Activated CD8-positive, alpha-beta memory T cell treated with anti-CD3 and anti-CD28 coated beads, Interleukin-2, amount 50 U/mL, for 1 hour (primary cell): ENCODE data around the gene WNT7A.
"Not testable (repeated sequence)": the region's sequence is repeated elsewhere in the genome, so short reads cannot be mapped to it uniquely, and the experiment has no call there.

Source experiments
- DNase-seq: peaks from one replicate; pipeline ENCODE4 v3.0.0-alpha.2; 2020; ENCODE audit errors: extremely low read depth

The WNT7A gene

DNA sequence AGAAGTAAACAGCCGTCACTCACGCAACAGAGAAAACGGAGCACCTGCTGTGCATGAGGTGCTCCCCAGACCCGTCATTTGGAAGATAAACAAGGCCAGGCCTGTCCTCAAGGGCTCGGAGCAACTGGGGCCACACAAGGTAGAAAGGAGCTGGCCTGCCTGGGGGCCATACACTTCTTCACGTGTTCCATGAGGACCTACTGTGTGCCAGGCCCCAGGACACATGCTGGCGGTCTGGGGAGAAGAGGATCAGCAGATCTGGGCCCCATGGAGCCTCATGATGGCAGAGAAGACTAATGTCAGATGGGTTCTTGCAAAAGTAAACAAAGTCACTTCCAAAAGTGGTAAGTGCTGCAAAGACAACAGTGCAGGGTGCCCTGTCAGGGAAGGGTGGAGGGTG, 14.3 kb downstream of the WNT7A start:
- no peak for DNase-seq

DNA sequence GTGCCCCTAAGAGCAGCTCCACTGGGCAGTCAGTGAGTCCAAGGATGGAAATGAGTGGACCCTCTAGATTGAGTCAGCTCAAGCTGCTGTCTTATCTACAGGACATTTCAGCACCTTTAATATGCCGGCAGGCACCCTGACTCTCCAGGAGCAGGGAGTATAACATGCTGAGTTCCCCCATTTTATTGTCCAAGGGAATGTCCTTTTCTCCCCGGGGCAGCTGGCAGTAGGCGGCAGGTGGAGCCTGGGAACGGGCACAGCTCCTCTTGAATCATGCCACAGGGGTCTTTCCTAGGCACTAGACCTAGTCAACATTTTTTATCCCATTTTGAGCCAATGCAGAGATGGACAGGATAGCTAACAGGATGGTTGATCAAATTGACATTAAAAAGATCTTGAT, 14.8 kb downstream of the WNT7A start:
- no peak for DNase-seq

GRCh38 chr3:13863965-13864595, 15.8 kb downstream of the WNT7A start:
- DNase-seq = no peak

GRCh38 chr3:13863382-13863952, 16.4 kb downstream of the WNT7A start:
- no peak for DNase-seq

DNA sequence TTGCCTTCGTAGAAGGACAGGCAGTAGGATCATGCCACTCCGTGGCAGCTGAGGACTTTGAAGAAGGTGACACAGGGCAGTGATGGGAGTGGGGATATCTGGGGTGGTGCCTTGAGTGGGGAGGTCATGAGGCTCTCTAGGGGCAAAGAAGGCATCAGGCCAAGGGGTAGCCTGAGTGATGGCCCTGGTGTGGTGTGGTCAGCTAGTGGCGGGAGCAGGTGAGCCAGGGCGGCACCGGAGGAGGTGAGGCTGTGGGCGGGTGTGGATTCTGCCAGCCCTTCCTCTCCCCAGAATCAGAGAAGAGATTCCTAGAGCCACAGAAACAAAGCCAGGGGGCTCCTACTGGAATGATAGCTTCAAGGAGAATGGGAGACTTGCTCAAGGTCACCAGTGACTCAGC, 18.4 kb downstream of the WNT7A start:
- no peak for DNase-seq

DNA sequence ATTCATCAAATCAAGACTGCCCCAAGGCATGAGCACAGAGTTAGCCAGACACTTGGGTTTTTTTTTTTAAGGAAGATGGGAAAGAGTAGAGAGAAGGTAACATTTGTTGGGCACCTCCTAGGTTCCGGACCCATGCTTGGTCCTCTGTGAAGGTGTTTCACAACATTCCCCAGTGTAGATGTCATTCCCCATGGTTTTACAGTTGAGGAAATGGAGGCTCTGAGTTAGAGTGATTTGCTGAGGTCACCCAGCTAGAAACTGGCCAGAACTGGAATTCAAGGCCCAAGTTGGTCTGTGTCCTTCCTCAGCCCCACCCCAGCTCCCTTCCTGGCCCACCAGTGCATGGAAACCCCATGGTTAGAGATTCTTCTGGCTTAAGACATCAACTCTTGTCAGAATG, 19.9 kb downstream of the WNT7A start:
- DNase-seq = no peak

DNA sequence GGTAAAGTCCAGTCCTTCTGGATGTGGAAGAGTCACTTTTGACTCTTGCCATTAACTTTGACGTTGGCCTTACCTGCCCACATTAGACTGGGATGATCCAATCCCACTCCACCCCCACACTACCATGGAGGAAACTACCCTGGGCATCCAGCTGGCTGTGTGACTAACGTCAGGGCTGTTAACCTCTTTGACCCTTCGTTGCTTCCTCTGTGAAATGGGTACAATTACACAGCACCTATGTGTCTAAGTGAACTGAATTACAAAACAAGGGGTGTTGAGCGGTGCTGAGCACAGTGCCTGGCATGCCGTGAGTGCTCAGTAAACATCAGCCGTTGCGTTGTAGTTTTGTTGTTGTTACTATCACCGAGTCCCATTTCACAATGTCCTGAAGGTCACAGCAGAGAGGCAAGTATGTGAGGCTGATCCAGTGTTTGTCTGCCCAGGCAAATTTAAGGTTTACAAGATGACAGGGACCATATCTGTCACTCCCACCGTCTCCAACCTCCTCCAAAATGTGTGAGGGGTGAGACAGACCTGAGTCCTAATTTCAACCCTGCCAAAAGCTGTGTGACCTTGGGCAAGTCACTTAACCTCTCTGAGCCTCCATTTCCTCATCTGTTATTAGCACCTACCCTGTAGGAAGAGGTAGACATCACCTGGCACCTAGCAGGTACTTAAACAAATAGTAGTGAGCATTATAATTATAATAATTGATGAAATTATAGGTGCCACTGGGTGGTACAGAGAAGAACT, 20.9 kb downstream of the WNT7A start:
- no peak for DNase-seq

- no peak for DNase-seq
These were observed 22.0 kb downstream of the WNT7A start for GRCh38 chr3:13857702-13858380.

DNA sequence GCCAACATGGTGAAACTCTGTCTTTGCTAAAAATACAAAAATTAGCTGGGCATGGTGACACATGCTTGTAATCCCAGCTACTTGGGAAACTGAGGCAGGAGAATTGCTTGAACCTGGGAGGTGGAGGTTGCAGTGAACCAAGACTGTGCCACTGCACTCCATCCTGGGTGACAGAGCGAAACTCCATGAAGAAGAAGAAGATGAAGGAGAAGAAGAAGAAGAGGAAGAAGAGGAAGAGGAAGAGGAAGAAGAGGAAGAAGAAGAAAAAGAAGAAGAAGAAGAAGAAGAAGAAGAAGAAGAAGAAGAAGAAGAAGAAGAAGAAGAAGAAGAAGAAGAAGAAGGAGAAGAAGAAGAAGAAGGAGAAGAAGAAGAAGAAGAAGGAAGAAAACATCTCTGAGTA, 23.2 kb downstream of the WNT7A start:
- not testable (repeated sequence) for DNase-seq

- no peak for DNase-seq
These were observed 23.9 kb downstream of the WNT7A start for GRCh38 chr3:13856006-13856405.

GRCh38 chr3:13854492-13854891, 25.4 kb downstream of the WNT7A start:
- no peak for DNase-seq

GRCh38 chr3:13853978-13854296, 25.9 kb downstream of the WNT7A start:
- no peak for DNase-seq

- no peak for DNase-seq
These were observed 26.5 kb downstream of the WNT7A start for GRCh38 chr3:13853256-13853977.

GRCh38 chr3:13852638-13853009, 27.2 kb downstream of the WNT7A start:
- no peak for DNase-seq

- DNase-seq = no peak
These were observed 27.8 kb downstream of the WNT7A start for GRCh38 chr3:13851997-13852637.

GRCh38 chr3:13851091-13851849, 28.6 kb downstream of the WNT7A start:
- no peak for DNase-seq

GRCh38 chr3:13850161-13850945, 29.5 kb downstream of the WNT7A start:
- DNase-seq = no peak

- no peak for DNase-seq
These were observed 30.9 kb downstream of the WNT7A start for GRCh38 chr3:13849018-13849417.

- DNase-seq = no peak
These were observed 32.9 kb downstream of the WNT7A start for GRCh38 chr3:13846716-13847570.
